K562 (cell line): ENCODE data around the gene ASIC3. TPM values are rescaled to one million over a fixed set of nuclear protein-coding genes. Genes with fewer than 3 reads are reported as not detected.
A peak's percentile ranks its signal among the peaks of the same experiment; 100 is the strongest.

Experiments
- GABPB1 ChIP-seq: sonication (generic); formaldehyde crosslinking; IDR thresholded peaks from 2 replicates; pipeline ENCODE4 v1.8.0; 2022; ENCODE audit warnings: mild to moderate bottlenecking, missing genetic modification reagents
- MYC ChIP-seq, 2 experiments: fragments of 250-450 bp in 1 of 2; sonication (Bioruptor Pico) in 1 of 2; IDR thresholded peaks; 2 replicates each; pipeline versions ENCODE4 v1.5.1 to v1.6.1; 2012 to 2021; ENCODE audit warnings: low read depth in 2 of 2, borderline replicate concordance in 1 of 2, improper control_type of control experiment in 1 of 2, low read length in 1 of 2, mild to moderate bottlenecking in 1 of 2, moderate library complexity in 1 of 2
- PYGO2 ChIP-seq: fragments of 450-650 bp; IDR thresholded peaks from 2 replicates; pipeline ENCODE4 v1.6.1; 2016; ENCODE audit warnings: mild to moderate bottlenecking, missing genetic modification characterization, moderate library complexity, missing compliant biosample characterization
- SIN3A ChIP-seq, 2 experiments: fragments of 150-350 bp in 1 of 2; IDR thresholded peaks; 2 replicates each; pipeline ENCODE4 v1.6.1; 2011 to 2016; ENCODE audit warnings: borderline replicate concordance in 2 of 2, low read depth in 2 of 2, low read length in 2 of 2, mild to moderate bottlenecking in 2 of 2, moderate library complexity in 2 of 2; ENCODE audit not compliant: control insufficient read depth in 1 of 2
- SRSF1 ChIP-seq: fragments of 200-400 bp; formaldehyde crosslinking; IDR thresholded peaks from 2 replicates; pipeline ENCODE4 v1.6.1; 2017; ENCODE audit warnings: mild to moderate bottlenecking, low read depth, low read length, moderate library complexity
- ZNF165 ChIP-seq: fragments of 250-450 bp; sonication (Bioruptor Pico); IDR thresholded peaks from 2 replicates; pipeline ENCODE4 v1.4.0; 2020; ENCODE audit warnings: borderline replicate concordance
- ZNF280A ChIP-seq: fragments of 450-650 bp; IDR thresholded peaks from 2 replicates; pipeline ENCODE4 v1.6.1; 2018; ENCODE audit warnings: mild to moderate bottlenecking, low read depth; ENCODE audit not compliant: partially characterized antibody
- ZNF318 ChIP-seq, 2 experiments: fragments of 450-650 bp; IDR thresholded peaks; 2 replicates each; pipeline ENCODE4 v1.6.1; 2016; ENCODE audit warnings: mild to moderate bottlenecking in 2 of 2, borderline replicate concordance in 1 of 2, low read depth in 1 of 2, moderate library complexity in 1 of 2
- polyA plus RNA-seq, 8 experiments: library from polyadenylated mRNA; depleted of rRNA in 4 of 8; stranded (reverse) in 5 of 8; unstranded in 3 of 8; fragments of >200 nt; fragmentation: Nextera tagmentation in 2 of 8; fragmentation: Illumina TruSeq in 1 of 8; extraction: Ambion mirVana in 2 of 8; extraction: Trizol in 1 of 8; gene quantifications; 2 replicates each; pipeline versions ENCODE4 v1.2.1 to v1.2.3, GENCODE V29; 2011 to 2014; ENCODE audit warnings: inconsistent platforms in 1 of 8, missing spikeins in 1 of 8
- total RNA-seq, 7 experiments: library from RNA; depleted of rRNA in 6 of 7; stranded (reverse); fragments of >200 nt in 6 of 7; fragmentation: Illumina TruSeq in 2 of 7; extraction: Trizol in 2 of 7; gene quantifications; 2 replicates each; pipeline versions ENCODE4 v1.2.1 to v1.2.3, GENCODE V29; 2011 to 2021; ENCODE audit warnings: low replicate concordance in 1 of 7
- TF ChIP-seq, protein P1 (sequence below): fragments of 250-450 bp; sonication (Bioruptor Pico); IDR thresholded peaks from 2 replicates; pipeline ENCODE4 v1.5.0; 2021
- TF ChIP-seq, protein P2 (sequence below): sonication (generic); formaldehyde crosslinking; IDR thresholded peaks from 2 replicates; pipeline ENCODE4 v1.8.1; 2023; ENCODE audit warnings: mild to moderate bottlenecking, missing genetic modification reagents
- TF ChIP-seq, protein P3 (sequence below): sonication (generic); formaldehyde crosslinking; IDR thresholded peaks from 2 replicates; pipeline ENCODE4 v1.8.0; 2022; ENCODE audit warnings: mild to moderate bottlenecking, missing genetic modification reagents
- TF ChIP-seq, protein P4 (sequence below): fragments of 450-650 bp; formaldehyde crosslinking; IDR thresholded peaks from 2 replicates; pipeline ENCODE4 v1.4.0; 2020; ENCODE audit warnings: mild to moderate bottlenecking, moderate library complexity

Gene ASIC3
- total and polyA plus RNA-seq, 9 of the 15 experiments (the other 6 are each of a cell fraction or from before 2014, with no cell fraction given), result 0.11 to 5.0 (median 0.87) TPM

GRCh38 chr7:151086802-151087244 lies 38.5 kb downstream of the ASIC3 start (continued):
- no peak for TF ChIP-seq SIN3A (IDR thresholded peaks at IDR 0.05; ENCODE audit: borderline replicate concordance in 2 of 2, control insufficient read depth in 1 of 2, low read depth in 2 of 2, low read length in 2 of 2)
- TF ChIP-seq, protein P1, sequence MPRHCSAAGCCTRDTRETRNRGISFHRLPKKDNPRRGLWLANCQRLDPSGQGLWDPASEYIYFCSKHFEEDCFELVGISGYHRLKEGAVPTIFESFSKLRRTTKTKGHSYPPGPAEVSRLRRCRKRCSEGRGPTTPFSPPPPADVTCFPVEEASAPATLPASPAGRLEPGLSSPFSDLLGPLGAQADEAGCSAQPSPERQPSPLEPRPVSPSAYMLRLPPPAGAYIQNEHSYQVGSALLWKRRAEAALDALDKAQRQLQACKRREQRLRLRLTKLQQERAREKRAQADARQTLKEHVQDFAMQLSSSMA (CRISPR knock-in tag), result no peak
- no peak for TF ChIP-seq ZNF280A
- no peak for TF ChIP-seq MYC (IDR thresholded peaks at IDR 0.05; ENCODE audit: low read depth, low read length)
- peak; percentile 84; the same call in 1 of the 2 replicates for TF ChIP-seq MYC (CRISPR knock-in tag; IDR thresholded peaks at IDR 0.05; ENCODE audit: borderline replicate concordance, low read depth)
- no peak for TF ChIP-seq PYGO2 (tag)
- no peak for TF ChIP-seq ZNF318 (IDR thresholded peaks at IDR 0.05; ENCODE audit: borderline replicate concordance in 1 of 2, low read depth in 1 of 2)
- TF ChIP-seq, protein P2, sequence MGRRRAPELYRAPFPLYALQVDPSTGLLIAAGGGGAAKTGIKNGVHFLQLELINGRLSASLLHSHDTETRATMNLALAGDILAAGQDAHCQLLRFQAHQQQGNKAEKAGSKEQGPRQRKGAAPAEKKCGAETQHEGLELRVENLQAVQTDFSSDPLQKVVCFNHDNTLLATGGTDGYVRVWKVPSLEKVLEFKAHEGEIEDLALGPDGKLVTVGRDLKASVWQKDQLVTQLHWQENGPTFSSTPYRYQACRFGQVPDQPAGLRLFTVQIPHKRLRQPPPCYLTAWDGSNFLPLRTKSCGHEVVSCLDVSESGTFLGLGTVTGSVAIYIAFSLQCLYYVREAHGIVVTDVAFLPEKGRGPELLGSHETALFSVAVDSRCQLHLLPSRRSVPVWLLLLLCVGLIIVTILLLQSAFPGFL (CRISPR knock-in tag), result no peak
- TF ChIP-seq GABPB1 (CRISPR knock-in tag), result no peak
- TF ChIP-seq SRSF1, result no peak
- TF ChIP-seq, protein P3, sequence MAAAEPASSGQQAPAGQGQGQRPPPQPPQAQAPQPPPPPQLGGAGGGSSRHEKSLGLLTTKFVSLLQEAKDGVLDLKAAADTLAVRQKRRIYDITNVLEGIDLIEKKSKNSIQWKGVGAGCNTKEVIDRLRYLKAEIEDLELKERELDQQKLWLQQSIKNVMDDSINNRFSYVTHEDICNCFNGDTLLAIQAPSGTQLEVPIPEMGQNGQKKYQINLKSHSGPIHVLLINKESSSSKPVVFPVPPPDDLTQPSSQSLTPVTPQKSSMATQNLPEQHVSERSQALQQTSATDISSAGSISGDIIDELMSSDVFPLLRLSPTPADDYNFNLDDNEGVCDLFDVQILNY (CRISPR knock-in tag), result 0 out of 2 replicates have a peak, but pooled peaks have one; percentile 11
- TF ChIP-seq, protein P4, sequence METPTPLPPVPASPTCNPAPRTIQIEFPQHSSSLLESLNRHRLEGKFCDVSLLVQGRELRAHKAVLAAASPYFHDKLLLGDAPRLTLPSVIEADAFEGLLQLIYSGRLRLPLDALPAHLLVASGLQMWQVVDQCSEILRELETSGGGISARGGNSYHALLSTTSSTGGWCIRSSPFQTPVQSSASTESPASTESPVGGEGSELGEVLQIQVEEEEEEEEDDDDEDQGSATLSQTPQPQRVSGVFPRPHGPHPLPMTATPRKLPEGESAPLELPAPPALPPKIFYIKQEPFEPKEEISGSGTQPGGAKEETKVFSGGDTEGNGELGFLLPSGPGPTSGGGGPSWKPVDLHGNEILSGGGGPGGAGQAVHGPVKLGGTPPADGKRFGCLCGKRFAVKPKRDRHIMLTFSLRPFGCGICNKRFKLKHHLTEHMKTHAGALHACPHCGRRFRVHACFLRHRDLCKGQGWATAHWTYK (CRISPR knock-in tag), result no peak
- TF ChIP-seq ZNF165, result no peak
